ENCODE results near the gene PITPNC1.
"Not testable (repeated sequence)": the region's sequence is repeated elsewhere in the genome, so short reads cannot be mapped to it uniquely, and the experiment has no call there.

- TF ChIP-seq CTCF (IDR thresholded peaks at IDR 0.05; ENCODE audit: low read length); EZH2 (IDR thresholded peaks at IDR 0.05; ENCODE audit: borderline replicate concordance, low read length): not testable (repeated sequence)
These were observed 118.5 kb downstream of the PITPNC1 start for GRCh38 chr17:67495534-67495933.

All from OCI-LY1 (cell line).